8988T (cell line): Measurements from ENCODE around the gene ZNF507.

Experiments used
- DNase-seq: peaks from one replicate; pipeline ENCODE4 v3.0.0; 2011

The ZNF507 gene

DNA sequence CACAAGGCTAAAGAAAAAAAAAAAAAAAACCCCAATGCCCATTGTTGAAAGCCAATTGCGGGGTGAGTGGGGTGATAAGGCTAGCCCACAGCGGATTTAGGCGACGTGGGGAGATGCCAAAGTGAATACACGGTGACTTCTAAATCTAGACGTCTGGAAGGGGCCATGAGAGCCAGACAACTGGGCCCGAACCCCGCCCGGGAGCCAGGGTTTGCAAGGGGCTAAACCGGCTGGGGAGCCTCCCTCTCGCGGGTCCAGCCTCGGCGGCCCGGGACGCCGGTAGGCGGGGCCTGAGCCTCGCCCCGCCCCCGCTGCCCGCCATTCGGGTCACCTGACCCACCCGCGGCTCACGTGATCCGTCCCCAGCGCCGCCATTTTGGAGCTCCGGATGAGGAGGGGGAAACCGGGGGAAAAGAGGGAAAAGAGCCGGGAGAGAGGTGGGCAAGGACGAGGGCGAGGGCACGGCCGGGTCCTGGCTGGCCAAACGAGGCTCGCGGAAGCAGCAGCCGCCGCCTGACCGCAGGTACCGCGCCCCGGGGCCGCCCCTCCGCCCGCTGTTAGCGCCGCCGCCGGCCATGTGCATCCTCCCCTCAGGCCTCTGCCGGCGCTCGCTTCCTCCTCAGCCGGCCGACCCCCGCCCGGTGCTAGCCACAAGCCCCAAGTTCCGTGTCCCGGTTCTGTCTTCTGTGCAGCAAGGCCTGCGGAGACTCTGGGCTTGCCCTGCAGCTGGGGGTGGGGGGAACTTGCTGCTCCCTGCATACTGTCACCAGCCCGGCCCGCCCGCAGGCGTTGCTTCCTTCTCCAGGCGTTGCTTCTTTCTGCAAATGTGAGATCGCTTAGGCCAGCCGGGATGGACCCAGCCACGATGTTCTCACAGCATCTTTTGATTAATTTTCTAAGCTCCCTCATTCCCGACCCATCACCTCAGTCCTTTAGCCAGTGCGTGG lies at the start of gene ZNF507:
TSS of gene ZNF507 (plus strand) at position 350 of the 947 bp plus-strand sequence. CDS start 7,221 bp downstream, outside the sequence.
- DNase-seq, result peak; percentile 94

DNA sequence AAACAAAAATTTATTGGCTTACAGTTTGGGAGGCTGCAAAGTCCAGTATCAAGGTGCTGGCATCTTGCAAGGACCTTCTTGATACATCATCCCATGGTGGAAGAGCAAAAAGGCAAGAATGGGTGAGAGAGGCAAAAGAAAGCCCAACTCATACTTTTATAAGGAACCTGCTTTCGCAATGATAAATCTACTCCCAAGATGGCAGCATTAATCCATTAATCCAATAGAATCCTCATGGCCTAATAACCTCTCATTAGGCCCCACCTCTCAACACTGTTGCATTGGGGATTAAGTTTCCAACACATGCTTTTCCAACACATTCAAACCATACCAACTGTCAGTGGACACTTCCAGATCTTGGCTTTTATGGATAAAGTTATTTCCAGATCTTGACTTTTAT lies 48.7 kb upstream of the ZNF507 start:
- no peak for DNase-seq

DNA sequence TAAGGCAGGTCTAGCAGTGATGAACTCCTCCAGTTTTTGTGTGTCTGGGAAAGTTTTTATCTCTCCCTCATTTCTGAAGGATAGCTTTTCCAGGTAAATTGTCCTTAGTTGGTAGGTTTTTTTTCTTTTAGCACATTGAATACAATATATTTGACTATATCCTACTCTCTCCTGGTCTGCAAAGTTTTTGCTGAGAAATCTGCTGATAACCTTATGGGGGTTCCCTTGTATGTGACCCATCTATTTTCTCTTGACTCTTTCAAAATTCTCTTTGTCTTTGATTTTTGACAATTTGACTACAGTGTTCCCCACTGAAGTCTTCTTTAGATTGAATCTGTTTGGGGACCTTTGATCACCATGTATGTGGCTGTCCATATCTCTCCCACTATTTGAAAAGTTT lies 42.6 kb upstream of the ZNF507 start:
- DNase-seq, result no peak

DNA sequence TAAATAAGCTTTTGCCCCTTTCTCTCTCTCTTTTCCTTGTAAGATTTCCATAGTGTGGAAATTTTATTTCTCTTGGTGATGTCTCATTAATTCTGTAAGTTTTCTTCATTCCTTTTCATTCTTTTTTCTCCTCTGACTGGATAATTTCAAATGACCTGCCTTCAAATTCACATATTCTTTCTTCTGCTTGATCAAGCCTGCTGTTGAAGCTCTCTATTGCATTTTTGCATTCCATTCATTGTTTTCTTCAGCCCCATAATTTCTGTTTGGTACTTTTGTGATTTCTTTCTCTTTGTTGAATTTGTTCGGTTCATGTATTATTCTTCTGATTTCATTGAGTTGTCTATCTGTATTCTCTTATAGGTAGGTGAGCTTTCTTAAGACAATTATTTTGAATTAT lies 42.2 kb upstream of the ZNF507 start:
- no peak for DNase-seq

DNA sequence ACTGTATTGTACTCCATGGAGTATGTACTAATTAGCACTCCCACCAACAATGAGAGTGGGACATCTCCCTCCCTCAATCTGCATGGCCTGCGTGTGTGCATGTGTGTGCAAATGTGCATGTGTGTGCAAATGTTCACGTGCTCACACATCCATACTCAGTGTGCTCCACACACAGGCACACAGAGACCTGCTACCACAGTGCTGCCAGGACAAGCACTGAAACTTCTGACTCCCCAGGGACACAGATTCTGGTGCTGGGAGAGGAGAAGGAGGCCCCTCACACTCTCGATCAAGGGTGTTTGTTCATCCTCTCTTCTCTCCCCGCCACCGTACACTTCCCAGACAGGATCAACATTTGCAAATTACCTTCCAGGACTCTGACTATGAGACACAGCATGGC lies 37.8 kb upstream of the ZNF507 start:
- DNase-seq, result no peak

DNA sequence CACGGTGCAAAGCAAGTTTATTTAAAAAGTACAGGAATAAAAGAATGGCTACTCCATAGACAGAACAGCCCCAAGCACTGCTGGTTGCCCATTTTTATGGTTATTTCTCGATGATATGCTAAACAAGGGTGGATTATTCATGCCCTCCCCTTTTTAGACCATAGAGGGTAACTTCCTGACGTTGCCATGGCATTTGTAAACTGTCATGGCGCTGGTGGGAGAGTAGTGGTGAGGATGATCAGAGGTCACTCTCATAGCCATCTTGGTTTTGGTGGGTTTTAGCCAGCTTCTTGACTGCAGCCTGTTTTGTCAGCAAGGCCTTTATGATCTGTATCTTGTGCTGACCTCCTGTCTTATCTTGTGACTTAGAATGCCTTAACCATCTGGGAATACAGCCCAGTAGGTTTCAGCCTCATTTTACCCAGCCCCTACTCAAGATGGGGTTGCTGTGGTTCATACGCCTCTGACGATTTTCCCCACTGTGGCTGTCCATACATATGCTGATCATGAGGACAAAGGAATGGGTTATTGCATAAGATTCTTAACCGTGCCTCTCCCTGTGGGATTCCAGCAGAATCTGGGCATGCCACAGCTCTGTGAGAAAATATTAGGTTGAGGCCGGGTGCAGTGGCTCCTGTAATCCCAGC lies 36.9 kb upstream of the ZNF507 start:
- no peak for DNase-seq

DNA sequence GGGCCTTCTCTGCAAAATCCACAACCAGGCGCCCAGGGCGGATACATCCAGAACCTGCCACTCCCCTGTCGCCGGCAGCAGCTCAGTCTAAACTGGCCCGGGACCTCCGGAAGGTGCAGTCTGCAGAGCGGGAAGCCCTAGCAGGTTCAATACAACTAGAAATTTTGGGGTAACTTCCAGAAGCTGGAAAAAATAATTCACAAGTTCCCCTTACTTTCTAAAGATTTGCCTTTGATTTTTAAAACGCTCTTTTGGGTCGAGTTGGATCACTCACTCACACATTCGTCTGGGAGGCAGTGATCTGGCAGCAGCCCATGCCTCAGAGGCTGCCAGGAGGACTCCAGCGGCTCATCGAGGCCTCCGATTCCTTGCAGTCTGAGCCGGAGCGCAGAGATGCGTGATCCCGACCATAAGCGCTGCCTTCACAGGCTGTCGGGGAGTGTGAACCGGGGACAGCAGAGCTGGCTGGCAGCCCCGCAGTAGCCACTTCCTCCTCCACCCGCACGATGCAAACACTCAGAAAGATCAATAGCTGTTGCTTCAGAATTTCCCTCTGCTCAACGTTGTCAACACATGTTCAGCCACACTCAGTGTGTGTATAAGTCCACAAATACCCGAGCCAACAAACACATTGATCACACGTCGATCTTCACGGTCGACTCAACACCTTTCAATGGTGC lies 35.6 kb upstream of the ZNF507 start:
- DNase-seq, result no peak

DNA sequence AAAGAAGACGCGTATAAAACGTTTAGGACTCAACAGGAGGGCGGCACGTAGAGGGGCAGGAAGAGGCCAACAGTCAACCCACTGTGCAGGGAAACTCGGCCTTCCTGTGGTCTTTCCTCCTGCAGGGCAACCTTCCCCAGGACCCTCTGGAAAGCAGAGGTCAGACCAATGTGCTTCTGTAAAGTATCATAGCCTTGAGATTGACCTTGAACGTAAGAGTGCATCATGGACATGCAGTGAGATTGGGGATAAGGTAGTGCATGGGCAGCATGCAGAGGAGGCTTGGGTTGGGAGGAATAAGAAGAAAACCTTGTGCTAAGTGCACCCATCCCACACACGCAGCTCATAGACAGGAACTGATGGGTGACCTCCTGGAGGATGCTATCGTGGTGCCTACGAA lies 34.0 kb upstream of the ZNF507 start:
- no peak for DNase-seq

DNA sequence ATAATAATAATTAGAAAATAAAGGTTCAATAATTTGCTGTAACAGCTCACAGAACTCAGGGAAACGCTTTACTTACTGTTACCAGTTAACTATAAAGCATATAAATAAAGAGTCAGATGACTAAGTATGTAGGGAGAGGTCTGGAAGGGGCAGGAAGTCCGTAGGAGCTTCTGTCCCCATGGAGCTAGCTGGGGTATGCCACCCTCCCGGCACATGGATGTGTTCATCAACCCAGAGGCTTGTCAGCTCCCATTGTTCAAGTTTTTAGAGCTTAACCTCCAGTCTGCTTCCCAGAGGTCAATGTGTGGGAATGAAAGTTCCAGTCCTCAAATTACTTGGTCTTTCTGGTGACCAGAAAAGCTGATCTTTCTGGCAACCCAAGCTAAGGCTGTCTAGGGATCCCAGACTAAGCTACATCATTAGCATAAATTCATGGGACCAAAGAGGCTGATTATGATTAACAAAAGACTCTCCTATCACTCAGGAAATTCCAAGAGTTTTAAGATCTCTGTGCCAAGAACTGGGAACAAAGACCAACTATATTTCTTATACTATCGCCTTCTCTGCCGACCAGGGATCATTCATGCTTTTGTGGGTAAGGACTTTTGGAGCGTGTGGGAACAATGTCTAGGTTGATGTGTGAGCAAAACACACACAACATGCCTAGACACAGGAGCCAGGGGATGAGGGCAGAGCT lies 31.7 kb upstream of the ZNF507 start:
- no peak for DNase-seq

DNA sequence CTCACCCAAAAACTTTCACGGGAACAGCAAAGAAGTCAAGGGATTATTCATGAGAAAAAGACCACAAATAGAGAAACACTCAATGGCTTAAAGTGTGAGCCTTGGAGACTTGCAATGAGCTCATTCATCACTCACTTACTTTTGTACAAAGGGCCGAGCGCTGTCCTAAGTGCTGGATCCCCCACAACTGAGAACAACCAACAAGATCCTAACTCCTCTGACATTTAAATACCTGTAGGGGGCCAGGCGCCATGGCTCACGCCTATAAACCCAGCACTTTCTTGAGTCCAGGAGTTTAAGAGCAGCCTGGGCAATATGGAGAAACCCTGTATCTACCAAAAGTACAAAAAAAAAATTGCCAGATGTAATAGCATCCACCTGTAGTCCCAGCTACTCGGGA lies 29.4 kb upstream of the ZNF507 start:
- DNase-seq, result no peak

DNA sequence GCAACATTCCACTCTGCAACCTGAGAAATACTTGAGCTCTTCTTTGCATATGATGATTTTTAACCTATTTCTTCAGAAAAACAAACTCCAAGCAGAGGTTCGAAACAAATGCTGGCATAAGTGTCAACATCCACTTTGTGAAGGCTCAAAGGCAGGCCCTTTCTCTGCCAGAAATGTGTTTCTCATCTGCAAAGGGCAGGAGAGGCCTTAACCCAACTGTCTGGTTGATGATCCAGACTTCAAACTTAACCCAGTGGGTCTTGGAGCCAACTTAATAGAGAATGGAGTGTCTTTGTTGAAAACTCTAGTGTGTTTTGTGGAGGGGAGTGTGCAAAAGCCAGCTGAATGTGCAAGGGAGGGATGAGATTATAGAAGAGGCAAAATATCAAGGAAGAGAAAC lies 28.3 kb upstream of the ZNF507 start:
- no peak for DNase-seq

DNA sequence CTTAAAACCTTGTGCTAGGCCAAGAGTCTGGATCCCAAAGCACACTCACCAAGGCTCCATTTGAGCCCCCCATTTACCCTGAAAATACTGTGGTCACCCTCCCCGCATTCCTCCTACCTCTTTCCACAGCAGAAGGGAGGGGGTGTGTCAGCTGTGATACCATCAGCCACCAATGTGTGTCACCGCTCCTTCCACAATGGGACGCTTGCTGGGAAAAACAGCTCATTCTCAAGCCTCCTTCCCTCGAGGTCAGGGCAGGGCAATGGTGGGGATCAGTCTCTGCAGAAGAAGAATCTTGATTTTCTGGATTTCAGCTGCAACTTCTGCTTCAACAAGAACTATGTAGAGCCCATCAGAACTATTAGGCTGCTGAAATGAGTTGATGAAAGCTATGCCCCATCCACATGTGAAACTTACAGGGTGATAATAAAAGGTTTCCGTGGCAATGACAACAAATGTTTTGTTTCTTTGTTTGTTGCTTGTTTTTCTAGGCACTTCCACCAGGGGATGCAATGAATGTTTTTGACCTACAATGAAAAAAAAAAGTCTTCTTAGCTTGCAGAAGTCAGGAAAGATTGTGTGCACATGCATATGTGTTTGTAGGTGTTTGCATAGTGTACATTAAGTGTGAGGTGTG lies 26.4 kb upstream of the ZNF507 start:
- DNase-seq, result peak; percentile 45

DNA sequence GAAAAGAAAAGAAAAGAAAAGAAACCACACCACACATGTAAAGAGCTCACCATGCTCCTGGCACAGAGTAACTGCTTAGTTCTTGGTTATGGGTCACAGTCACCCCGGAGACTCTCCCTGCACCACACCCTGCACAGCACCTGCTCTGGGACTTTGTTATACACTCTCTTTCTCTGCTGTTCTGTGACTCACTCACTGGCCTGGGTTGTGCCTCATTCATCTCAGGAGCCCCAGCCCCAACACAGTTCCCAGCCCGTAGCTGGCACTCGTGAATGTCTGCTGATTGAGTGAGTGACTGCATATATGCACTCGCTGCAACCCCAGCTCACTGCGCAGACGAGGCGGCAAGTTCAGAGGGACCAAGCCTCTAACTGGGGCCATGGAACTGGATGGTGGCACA lies 22.9 kb upstream of the ZNF507 start:
- DNase-seq, result no peak

DNA sequence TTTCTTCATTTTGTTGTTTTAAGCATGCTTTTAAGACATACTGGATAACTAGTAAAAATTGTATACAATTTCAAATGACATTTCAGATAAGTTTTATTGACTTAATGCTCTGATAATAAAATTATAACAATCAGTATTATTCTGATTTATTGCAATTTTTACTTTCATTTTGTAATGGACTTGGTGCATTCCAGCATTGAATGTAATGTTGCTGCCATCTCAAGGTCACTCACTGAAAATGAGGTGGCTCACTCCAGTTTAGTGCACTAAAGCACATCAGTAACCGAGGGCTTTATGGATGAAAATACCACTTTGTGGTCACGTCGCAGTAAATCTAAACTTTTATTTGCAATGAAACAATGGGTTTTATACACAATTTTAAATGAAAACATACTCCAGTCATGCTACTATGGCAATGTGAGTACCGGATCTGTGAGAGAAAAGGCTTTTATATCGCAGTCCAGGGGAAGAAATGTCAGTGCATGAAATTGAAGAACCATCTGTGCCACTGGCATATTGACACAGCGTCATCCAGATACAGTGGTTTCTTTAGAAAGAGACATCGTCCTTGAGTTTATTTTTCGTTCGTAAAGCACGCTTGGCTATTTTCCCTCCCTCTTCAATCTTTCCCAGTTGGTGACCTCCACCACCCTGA lies 20.7 kb upstream of the ZNF507 start:
- no peak for DNase-seq

DNA sequence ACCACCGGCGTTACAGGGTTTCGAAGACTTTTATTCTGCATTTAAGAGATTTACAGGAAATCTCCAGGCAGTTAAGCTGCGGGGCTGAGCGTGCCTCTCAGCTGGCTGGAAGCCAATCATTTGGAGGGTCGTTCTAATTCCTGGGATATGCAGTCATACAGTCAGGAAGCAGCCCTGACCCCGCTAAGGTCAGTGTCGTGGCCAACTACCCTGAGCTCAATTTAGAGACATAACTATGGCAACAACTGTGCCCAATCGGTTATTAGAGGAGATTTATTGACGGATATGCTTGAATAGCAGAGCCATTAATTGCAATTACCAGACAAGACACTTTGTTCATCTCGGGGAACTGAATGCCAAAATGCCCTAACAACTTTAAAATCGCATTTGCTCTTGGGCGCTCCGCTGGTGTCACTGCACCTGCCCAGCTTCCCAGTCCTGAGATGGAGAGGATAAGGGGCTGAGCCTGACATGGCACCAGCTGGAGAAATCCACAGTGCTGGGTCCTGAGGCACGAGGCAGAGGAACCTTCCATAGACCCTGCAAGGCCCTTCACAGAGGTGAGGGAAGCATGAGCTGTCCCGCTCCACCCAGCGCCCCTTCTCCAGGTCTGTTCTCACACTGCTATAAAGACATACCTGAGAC lies 15.1 kb upstream of the ZNF507 start:
- no peak for DNase-seq

DNA sequence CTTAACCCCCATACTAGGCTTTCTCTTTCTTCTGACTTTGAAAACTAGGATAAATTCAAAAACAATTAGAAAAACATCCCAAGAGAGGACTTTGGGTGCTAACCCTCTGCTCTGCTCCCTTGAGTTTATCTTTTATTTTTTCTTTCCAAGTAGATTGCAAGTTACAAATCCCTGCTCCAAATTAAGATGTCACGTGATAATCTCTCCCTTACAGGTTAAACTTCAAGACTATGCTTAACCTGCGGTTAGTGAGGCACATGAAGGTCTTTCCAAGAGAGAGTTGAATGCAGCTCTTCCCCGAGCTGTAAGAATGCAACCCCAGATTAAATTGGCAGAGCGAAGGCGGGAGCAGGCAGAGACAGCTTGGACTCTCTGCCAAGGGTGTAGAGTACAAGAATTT lies 12.2 kb upstream of the ZNF507 start:
- DNase-seq, result no peak

DNA sequence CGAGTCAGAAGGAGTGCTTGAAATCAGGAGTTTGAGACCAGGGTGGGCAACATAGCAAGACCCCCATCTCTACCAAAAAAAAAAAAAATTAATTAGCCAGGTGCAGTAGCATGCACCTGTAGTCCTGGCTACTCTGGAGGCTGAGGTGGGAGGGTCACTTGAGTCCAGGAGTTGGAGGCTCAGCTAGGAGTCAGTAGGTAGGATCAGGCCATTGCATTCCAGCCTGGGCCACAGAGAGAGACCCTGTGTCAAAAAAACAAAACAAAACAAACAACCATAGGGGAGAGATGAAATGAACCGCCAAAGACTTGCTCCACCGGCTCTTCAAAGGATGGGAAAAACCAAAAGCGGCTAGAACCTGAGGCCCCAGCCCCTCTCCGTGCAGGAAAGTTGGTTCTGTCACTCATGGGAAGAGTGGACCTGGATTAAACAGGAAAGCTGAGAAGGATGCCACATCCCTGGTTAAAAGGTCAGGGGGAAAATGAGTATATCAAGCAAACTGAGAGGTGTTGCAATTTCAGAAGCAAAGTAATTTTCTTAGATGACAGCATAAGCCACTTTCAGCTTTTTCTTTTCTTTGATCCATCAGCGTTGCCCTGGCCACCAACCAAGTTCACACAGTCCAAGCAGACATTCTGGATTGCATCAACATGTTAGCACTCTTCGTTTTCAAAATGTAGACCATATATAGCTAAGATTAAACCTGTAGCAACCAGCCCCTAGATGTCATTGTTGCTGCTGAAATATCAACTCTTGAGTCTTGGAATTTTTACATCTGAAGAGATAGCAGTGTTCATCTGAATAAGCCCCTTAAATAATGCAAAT lies 8.9 kb upstream of the ZNF507 start:
- DNase-seq, result no peak

DNA sequence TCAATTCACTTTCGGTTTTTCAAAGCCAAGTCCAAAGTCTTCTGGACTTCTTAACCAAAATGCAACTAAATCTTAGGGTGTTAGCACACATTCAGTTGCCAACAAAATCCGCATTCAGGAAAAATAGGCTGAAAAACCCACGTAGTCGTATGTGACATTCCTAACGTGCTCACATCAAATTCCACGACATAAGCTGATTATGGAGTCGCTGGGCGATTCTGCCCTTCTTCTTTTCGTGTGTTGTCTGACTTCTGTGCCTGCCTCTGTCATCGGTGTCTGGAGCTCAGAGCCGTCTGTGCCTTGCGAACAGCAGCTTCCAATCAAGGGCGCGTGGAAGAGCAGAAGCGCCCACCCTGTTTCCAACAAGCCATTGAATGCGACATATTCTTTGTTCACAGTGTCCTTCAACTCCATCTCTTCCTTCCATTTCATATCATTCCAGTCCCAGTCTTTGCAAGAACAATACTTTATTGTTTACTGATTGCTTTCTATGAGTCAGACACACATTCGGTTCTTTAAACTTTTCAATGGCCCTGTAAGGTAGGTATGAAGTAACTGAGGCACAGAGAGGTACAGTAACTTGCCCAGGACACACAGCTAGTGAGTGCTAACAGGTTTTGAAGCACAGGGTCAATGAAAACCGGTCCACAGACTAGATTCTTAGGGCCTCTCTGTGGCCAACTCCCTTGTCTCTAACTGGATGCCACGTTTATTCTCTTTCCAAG lies 8.2 kb upstream of the ZNF507 start:
- DNase-seq, result no peak

DNA sequence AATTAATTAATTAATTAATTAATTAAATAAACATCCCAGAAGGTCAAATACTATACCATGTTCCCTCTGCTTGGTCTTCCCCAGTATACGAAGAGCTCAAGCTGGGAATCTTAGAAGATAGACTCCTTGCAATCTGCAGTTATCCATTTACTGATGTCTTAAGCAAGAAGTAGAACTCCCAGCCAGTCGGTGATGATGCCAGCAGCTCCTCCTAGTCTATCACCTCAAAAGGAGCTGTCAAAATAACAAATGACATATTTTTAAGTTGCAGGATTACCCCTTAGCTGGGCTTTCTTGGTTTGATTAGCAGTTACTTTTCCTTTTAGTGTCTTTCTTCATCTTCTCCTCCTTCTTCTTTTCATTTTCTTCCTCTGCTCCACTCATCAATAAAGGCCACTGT lies 6.0 kb upstream of the ZNF507 start:
- no peak for DNase-seq
